SK-N-SH treated with all-trans-retinoic acid at 6 μM for 48 hours (cell line): Measurements from ENCODE around the gene NUP133.

Source experiments
- ATAC-seq: fragments of 200-7000 bp; cut with Tn5 transposase; 3 replicates; pipeline ENCODE4 v1.9.1; 2020; ENCODE audit warnings: mild to moderate bottlenecking, moderate library complexity
- BACH2 ChIP-seq: fragments of 250-450 bp; sonication (Bioruptor Pico); IDR thresholded peaks from 2 replicates; pipeline ENCODE4 v1.9.0; 2021; ENCODE audit warnings: mild to moderate bottlenecking, borderline replicate concordance
- CREB5 ChIP-seq: fragments of 250-450 bp; sonication (Bioruptor Pico); IDR thresholded peaks from 2 replicates; pipeline ENCODE4 v1.5.1; 2020; ENCODE audit warnings: low read depth, mild to moderate bottlenecking, moderate library complexity
- CSDC2 ChIP-seq: fragments of 250-450 bp; sonication (Bioruptor Pico); IDR thresholded peaks from 2 replicates; pipeline ENCODE4 v1.5.0; 2020; ENCODE audit warnings: mild to moderate bottlenecking, moderate library complexity
- CSRNP3 ChIP-seq: fragments of 250-450 bp; sonication (Bioruptor Pico); IDR thresholded peaks from 2 replicates; pipeline ENCODE4 v1.5.1; 2021; ENCODE audit warnings: mild to moderate bottlenecking, moderate library complexity
- ESRRG ChIP-seq: fragments of 250-450 bp; sonication (Bioruptor Pico); IDR thresholded peaks from 2 replicates; pipeline ENCODE4 v1.6.1; 2021; ENCODE audit warnings: mild to moderate bottlenecking
- GLIS3 ChIP-seq: fragments of 250-450 bp; sonication (Bioruptor Pico); IDR thresholded peaks from 2 replicates; pipeline ENCODE4 v1.5.0; 2020; ENCODE audit warnings: mild to moderate bottlenecking, moderate library complexity
- ISL1 ChIP-seq: fragments of 250-450 bp; sonication (Bioruptor Pico); IDR thresholded peaks from 2 replicates; pipeline ENCODE4 v2.1.2; 2022; ENCODE audit warnings: mild to moderate bottlenecking, moderate library complexity
- OSR1 ChIP-seq: fragments of 250-450 bp; sonication (Bioruptor Pico); IDR thresholded peaks from 2 replicates; pipeline ENCODE4 v1.8.0; 2022; ENCODE audit warnings: moderate library complexity, mild to moderate bottlenecking, inconsistent platforms
- PATZ1 ChIP-seq: fragments of 250-450 bp; sonication (Bioruptor Pico); IDR thresholded peaks from 2 replicates; pipeline ENCODE4 v1.8.0; 2020; ENCODE audit warnings: mild to moderate bottlenecking, moderate library complexity, borderline replicate concordance
- POU6F1 ChIP-seq: fragments of 250-450 bp; sonication (Bioruptor Pico); IDR thresholded peaks from 2 replicates; pipeline ENCODE4 v1.8.0; 2021; ENCODE audit warnings: low read depth, mild to moderate bottlenecking, moderate library complexity, borderline replicate concordance
- PPARA ChIP-seq: fragments of 250-450 bp; sonication (Bioruptor Pico); IDR thresholded peaks from 2 replicates; pipeline ENCODE4 v1.5.0; 2020; ENCODE audit warnings: mild to moderate bottlenecking, borderline replicate concordance
- RARB ChIP-seq: fragments of 250-450 bp; sonication (Bioruptor Pico); IDR thresholded peaks from 2 replicates; pipeline ENCODE4 v1.8.0; 2021; ENCODE audit warnings: mild to moderate bottlenecking, moderate library complexity
- SNAI2 ChIP-seq: fragments of 250-450 bp; sonication (Bioruptor Pico); IDR thresholded peaks from 2 replicates; pipeline ENCODE4 v1.5.0; 2020; ENCODE audit warnings: mild to moderate bottlenecking, moderate library complexity
- TCF4 ChIP-seq: fragments of 250-450 bp; sonication (Bioruptor Pico); IDR thresholded peaks from 2 replicates; pipeline ENCODE4 v1.8.0; 2021; ENCODE audit warnings: mild to moderate bottlenecking, moderate library complexity, borderline replicate concordance
- TOX ChIP-seq: fragments of 250-450 bp; sonication (Bioruptor Pico); IDR thresholded peaks from 2 replicates; pipeline ENCODE4 v1.8.0; 2021; ENCODE audit warnings: mild to moderate bottlenecking, moderate library complexity, borderline replicate concordance
- TSHZ2 ChIP-seq: fragments of 250-450 bp; sonication (Bioruptor Pico); IDR thresholded peaks from 2 replicates; pipeline ENCODE4 v1.5.0; 2020; ENCODE audit warnings: mild to moderate bottlenecking, moderate library complexity
- ZC3H10 ChIP-seq: fragments of 250-450 bp; sonication (Bioruptor Pico); IDR thresholded peaks from 2 replicates; pipeline ENCODE4 v1.5.1; 2021; ENCODE audit warnings: mild to moderate bottlenecking, moderate library complexity
- ZFP3 ChIP-seq: fragments of 250-450 bp; sonication (Bioruptor Pico); IDR thresholded peaks from 2 replicates; pipeline ENCODE4 v1.5.0; 2020; ENCODE audit warnings: mild to moderate bottlenecking, moderate library complexity
- ZFP30 ChIP-seq: fragments of 450-650 bp; formaldehyde crosslinking; IDR thresholded peaks from 2 replicates; pipeline ENCODE4 v1.5.0; 2022; ENCODE audit warnings: mild to moderate bottlenecking, moderate library complexity
- ZNF70 ChIP-seq: fragments of 450-650 bp; formaldehyde crosslinking; IDR thresholded peaks from 2 replicates; pipeline ENCODE4 v1.5.0; 2020; ENCODE audit warnings: mild to moderate bottlenecking, moderate library complexity
- ZNF8 ChIP-seq: fragments of 450-650 bp; formaldehyde crosslinking; IDR thresholded peaks from 2 replicates; pipeline ENCODE4 v1.5.0; 2020; ENCODE audit warnings: mild to moderate bottlenecking, moderate library complexity

Gene NUP133

GRCh38 chr1:229508823-229509337 lies 739 bp upstream of the NUP133 start:
- TF ChIP-seq CSDC2 (CRISPR knock-in tag) (no peak), PPARA (CRISPR knock-in tag) (no peak), RARB (CRISPR knock-in tag) (no peak), ZNF8 (CRISPR knock-in tag) (no peak), POU6F1 (CRISPR knock-in tag) (no peak), ESRRG (CRISPR knock-in tag) (no peak), TSHZ2 (CRISPR knock-in tag) (no peak), GLIS3 (CRISPR knock-in tag) (no peak), BACH2 (no peak), CREB5 (CRISPR knock-in tag) (no peak), ZFP3 (no peak), SNAI2 (CRISPR knock-in tag) (no peak), ISL1 (CRISPR knock-in tag) (no peak), TCF4 (no peak), ZC3H10 (CRISPR knock-in tag) (no peak), TOX (CRISPR knock-in tag) (no peak), ZFP30 (CRISPR knock-in tag) (no peak)
- peak; percentile 1; the same call in 2 of the 3 replicates for ATAC-seq

- no peak; the same call in 1 of the 3 replicates for ATAC-seq
- no peak for TF ChIP-seq ZNF8 (CRISPR knock-in tag)
- TF ChIP-seq TOX (CRISPR knock-in tag): no peak
- no peak for TF ChIP-seq RARB (CRISPR knock-in tag)
- TF ChIP-seq SNAI2 (CRISPR knock-in tag): no peak
- no peak for TF ChIP-seq PPARA (CRISPR knock-in tag)
- no peak for TF ChIP-seq POU6F1 (CRISPR knock-in tag)
- no peak for TF ChIP-seq OSR1 (CRISPR knock-in tag)
- no peak for TF ChIP-seq CSRNP3 (CRISPR knock-in tag)
- TF ChIP-seq TCF4: no peak
These were observed 639 bp downstream of the NUP133 start for GRCh38 chr1:229507502-229507901.

- ATAC-seq: no peak
- TF ChIP-seq CSDC2 (CRISPR knock-in tag): no peak
- TF ChIP-seq PATZ1: no peak
- TF ChIP-seq ZNF8 (CRISPR knock-in tag): no peak
- TF ChIP-seq PPARA (CRISPR knock-in tag): no peak
- TF ChIP-seq TSHZ2 (CRISPR knock-in tag): no peak
- no peak for TF ChIP-seq BACH2
- TF ChIP-seq ZNF70: no peak
- no peak for TF ChIP-seq TOX (CRISPR knock-in tag)
- TF ChIP-seq RARB (CRISPR knock-in tag): no peak
- no peak for TF ChIP-seq SNAI2 (CRISPR knock-in tag)
- no peak for TF ChIP-seq CSRNP3 (CRISPR knock-in tag)
These were observed 1.5 kb downstream of the NUP133 start for GRCh38 chr1:229506633-229507032.
